Measurements from ENCODE around the gene GJC3.
"Not testable (repeated sequence)": the region's sequence is repeated elsewhere in the genome, so short reads cannot be mapped to it uniquely, and the experiment has no call there.

The GJC3 gene

DNA sequence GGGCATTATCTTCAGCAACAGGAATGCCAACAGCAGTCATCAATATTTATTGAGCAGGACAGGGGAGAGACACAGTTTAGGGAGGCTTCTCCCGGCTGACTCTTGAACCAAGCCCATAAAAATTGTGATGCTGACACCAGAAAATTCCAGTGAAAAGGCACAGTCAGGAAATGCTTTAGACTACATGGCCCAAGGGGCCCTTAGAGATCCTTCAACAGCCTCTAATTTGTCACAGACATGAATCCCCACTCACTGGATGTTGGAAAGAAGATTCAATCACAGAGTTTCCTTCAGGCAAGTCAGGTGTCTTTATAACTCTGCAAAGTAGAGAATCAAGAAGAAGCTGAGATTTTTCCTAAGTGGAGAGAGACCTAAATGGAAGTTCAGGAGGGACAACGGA is 1.2 kb downstream of the GJC3 start:
- DNase-seq, result no peak

- DNase-seq, result no peak
Measured at GRCh38 chr7:99927536-99927935, 1.9 kb downstream of the GJC3 start.

DNA sequence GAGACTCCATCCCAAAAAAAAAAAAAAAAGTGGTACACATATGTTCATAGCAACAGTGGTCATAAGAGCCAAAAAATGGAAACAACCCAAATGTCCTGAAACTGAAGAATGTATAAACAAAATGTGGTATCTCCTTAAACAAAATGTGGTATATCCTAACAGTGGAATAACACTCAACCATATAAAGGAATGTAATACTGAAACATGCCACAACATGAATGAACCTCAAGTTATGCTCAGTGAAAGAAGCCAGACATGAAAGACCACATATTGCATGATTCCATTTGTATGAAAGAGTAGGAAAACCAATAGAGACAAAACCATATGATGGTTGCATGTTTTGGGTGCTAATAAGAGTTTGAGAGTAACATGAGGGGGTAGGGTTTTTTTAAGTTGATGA is 3.1 kb downstream of the GJC3 start:
- DNase-seq, result no peak

DNA sequence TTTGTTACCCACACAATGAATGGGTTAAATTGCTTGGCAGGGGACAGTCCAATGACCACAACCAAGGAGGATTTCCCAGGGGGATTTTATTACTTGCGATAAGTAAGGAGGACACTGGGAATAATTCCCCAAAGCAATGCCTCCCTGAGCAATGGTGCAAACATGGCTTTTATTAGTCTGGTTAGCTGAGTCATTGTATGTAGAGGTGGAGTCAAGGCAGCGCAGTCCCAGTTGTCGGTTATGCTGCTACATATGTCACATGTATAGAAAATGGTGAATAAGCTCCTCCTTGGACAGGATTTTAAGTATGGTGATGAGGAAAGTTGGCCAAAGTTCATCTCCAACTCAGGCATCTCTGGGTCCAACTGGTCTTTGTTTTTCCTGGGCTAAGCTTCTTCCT is 6.2 kb downstream of the GJC3 start:
- DNase-seq, result no peak

GRCh38 chr7:99920149-99920548 is 9.3 kb downstream of the GJC3 start:
- no peak for DNase-seq

GRCh38 chr7:99919814-99920112 is 9.7 kb downstream of the GJC3 start:
- DNase-seq, result no peak

DNA sequence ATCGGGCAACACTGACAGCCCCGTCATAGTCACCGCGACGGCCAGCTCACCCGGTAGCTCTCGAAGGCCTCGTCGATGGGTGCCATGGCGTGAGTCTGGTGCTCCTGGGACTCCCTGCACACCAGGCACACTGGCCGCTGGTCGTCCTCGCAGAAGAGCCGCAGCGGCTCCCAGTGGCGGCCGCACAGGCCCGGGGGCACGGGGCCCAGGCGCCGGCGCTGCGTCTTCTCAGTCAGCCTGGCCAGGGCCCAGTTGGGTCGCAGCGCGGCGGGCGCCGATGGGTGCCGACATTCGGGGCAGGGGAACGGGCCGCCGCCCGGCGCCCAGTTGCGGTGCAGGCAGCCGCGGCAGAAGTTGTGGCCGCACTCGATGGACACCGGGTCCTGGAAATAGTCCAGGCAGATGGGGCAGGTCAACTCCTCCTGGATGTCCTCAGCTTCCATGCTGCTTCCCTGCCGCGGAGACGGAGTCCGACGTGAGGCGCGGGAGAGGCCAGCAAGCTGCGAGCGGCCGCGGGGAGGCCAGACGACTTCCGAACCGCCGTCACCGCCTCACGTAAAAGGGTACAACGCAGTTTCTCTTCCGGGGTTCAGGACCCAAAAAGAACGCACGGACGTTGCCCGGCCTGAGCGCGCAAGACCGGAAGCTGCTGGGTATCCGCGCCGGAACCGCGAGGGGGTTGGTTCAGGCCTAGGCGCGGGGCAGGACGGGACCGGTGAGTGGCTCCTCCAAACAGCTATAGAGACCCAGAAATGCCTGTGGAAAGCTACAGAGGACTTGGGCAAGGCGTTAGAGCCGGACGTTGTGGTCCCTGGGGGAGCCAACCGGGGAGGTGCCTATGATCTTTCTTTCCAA is 10.2 kb downstream of the GJC3 start, which contains the start of gene TRIM4:
TSS of gene TRIM4 (minus strand) at position 572 of the 855 bp plus-strand sequence. CDS start at position 443, 129 bp downstream.
- DNase-seq, result peak; percentile 85 to 87

DNA sequence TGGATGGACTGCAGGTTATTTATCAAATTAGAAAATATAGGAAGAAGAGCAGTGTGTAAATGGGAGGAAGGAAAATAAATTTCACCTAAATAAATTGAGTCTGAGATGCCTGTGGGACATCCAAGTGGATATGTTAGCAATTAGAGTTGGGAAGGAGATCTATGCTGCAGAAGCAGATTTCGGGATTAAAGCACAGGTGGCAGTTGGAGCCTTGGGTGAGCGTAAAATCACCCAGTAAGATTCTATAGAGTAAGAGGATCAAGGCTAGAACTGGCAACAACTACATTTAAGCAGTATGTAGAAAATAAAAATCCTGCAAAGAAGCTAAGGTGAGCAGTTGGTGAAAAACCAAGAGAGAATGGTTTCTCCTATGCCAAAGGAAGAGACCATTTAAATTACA is 18.4 kb downstream of the GJC3 start:
- DNase-seq, result no peak

DNA sequence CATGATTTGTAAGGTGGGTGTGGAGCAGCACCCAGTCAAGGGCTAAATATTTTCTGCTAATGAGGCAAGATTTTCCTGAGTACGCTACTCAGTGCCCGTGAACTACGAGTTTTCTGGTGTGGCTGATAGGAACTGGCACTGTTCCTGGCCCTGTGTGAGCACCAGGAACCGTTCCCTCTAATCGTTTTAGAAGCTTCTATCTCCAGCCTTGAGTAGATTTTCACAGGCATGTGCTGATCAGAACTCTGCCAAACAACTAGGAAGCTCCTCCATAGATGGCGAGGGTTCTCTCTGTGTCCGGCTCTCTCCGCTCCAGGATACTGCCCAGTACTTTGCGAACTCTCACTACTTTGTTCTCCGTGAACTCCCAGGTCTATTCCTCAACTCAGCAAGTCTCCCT is 27.8 kb downstream of the GJC3 start:
- DNase-seq, result no peak

DNA sequence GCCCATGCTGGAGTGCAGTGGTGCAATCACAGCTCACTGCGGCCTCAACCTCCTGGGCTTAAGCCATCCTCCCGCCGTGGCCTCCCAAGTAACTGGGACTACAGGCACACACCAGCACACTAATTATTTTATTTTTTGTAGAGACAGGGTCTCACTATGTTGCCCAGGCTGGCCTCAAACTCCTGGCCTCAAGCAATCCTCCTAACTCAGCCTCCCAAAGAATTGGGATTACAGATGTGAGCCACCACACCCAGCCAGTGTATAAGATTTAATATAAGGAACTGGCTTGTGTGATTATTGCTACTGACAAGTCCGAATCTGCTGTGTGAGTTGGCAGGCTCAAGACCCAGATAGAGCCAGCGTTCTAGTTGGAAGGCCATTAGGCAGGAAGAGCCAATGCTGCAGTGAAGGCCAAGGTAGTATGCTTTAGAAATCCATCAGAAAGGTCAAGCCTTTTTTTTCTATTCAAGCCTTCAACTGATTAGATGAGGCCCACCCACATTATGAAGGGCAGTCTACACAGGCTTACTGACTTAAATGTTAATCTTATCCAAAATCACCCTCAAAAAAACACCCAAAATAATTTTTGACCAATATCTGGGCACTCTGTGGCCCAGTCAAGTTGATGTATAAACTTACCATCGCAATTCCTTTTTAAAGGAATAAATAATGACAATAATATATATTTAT is 29.4 kb downstream of the GJC3 start:
- no peak for DNase-seq

DNA sequence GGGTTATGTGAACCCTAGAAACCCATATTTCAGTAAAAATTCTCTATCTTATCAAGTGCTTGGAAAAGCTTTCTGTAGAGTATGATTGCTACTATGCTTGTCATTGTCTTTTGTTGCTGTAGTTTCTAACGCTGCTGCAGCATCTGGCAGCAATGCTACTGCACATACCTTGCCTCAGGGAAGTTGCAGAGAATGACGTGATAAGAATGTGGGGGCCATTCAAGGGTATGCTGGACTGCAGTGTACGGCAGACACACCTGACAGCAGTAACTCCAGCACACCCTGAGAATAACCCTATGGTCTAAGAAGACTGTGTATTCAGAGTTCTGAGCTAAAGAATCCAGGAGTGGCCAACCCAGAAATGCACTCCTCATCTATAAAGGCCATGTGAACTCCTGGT is 30.6 kb downstream of the GJC3 start:
- DNase-seq, result no peak

DNA sequence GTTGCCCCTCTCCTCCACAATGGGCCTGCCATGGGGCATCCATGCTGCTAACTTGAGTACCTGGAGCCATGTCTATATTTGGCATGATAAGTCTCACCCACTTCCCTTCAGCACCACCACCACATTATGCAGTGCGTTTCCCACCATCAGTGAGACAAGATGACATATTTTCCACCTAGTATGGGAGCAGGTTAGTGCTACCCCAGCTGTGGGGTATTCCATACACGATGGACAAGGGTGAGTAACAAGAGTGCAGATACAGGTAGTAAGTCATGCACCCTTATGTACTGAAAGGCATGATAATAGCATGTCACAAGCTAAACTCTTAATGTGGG is 31.4 kb downstream of the GJC3 start:
- DNase-seq, result no peak

DNA sequence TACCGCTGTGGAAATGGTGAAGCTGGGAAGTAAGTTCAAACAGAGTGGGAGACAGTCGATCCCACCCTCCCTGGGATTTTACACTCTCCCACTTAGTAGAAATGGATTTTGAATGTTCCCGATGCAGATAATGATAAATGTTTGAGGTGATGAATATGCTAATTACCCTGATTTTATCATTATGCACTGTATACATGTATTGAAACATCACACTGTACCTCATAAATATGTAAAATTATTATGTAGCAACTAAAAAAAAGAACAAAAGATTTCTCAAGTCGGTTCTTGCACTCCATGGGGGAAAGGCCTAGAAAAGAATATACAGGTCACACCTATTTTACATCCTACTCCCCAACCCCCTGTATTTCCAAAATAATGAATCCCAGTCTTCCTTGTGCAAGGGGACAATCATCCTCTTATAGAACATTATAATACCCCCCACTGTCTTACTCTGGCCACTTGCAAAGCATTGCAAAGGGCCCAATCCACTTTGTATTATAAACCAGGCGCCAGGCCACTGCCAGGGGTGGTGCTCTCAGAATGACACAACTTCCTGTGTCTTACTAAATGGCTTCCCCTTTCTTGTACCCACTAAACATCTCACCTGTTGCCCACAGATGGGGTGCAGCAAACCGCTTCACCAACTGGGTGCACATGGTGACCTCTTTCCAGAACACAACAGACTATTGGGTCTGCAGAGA is 31.9 kb downstream of the GJC3 start:
- DNase-seq, result no peak

- no peak for DNase-seq
Measured at GRCh38 chr7:99894738-99895137, 34.7 kb downstream of the GJC3 start.

- no peak for DNase-seq
Measured at GRCh38 chr7:99893280-99893679, 36.1 kb downstream of the GJC3 start.

- DNase-seq, result not testable (repeated sequence)
Measured at GRCh38 chr7:99890348-99890747, 39.1 kb downstream of the GJC3 start.

DNA sequence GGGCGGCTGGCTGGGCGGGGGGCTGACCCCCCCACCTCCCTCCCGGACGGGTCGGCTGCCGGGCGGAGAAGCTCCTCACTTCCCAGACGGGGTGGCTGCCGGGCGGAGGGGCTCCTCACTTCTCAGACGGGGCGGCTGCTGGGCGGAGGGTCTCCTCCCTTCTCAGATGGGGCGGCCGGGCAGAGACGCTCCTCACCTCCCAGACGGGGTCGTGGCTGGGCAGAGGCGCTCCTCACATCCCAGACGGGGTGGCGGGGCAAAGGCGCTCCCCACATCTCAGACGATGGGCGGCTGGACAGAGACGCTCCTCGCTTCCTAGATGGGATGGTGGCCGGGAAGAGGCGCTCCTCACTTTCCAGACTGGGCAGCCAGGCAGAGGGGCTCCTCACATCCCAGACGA is 41.1 kb downstream of the GJC3 start:
- DNase-seq, result not testable (repeated sequence)

GRCh38 chr7:99881370-99881769 is 48.0 kb downstream of the GJC3 start:
- no peak for DNase-seq

DNA sequence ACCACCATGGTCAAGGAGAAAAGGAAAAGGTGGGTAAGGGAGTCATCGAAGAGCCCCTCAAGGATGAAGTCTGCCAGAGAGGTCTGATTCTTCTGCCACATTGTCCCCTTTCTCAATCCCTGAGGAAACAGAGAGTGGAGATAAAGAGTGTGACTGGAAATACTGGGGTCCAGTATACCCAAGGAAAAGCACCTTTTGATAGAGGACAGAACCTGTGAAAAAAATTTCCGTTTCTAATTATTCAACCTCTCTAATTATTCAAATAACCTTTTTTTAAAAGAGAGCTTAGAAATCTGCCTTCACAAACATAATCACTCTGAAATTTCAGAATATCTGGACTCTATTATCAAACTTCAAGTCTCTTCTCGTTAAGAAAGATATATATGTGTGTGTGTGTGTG is 52.5 kb downstream of the GJC3 start, which contains the start of gene OR2AE1:
TSS of gene OR2AE1 (minus strand) at position 101 of the 400 bp plus-strand sequence. CDS start at position 101, 0 bp downstream.
- DNase-seq, result no peak

DNA sequence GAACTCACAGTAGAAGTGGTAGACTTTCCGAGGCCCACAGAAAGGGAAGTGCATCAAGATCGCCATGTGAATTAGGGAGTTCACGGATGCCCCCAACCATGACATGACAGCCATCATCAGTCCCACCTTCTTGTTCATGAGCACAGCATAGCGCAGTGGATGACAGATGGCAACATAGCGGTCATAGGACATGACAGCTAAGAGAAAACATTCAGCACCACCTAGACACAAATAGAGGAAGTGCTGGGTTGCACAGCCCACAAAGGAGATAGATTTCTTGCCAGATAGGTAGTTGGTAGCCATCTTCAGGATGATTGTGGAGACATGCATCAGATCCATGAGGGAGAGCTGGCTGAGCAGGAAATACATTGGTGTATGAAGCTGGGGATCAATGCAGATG is 52.9 kb downstream of the GJC3 start:
- no peak for DNase-seq

All from stimulated activated CD4-positive, alpha-beta T cell treated with anti-CD3 and anti-CD28 coated beads, Interleukin-2, amount 100 ng/mL, for 48 hours (primary cell).